ENCODE measurements around the gene TSPEAR.

Gene TSPEAR

DNA sequence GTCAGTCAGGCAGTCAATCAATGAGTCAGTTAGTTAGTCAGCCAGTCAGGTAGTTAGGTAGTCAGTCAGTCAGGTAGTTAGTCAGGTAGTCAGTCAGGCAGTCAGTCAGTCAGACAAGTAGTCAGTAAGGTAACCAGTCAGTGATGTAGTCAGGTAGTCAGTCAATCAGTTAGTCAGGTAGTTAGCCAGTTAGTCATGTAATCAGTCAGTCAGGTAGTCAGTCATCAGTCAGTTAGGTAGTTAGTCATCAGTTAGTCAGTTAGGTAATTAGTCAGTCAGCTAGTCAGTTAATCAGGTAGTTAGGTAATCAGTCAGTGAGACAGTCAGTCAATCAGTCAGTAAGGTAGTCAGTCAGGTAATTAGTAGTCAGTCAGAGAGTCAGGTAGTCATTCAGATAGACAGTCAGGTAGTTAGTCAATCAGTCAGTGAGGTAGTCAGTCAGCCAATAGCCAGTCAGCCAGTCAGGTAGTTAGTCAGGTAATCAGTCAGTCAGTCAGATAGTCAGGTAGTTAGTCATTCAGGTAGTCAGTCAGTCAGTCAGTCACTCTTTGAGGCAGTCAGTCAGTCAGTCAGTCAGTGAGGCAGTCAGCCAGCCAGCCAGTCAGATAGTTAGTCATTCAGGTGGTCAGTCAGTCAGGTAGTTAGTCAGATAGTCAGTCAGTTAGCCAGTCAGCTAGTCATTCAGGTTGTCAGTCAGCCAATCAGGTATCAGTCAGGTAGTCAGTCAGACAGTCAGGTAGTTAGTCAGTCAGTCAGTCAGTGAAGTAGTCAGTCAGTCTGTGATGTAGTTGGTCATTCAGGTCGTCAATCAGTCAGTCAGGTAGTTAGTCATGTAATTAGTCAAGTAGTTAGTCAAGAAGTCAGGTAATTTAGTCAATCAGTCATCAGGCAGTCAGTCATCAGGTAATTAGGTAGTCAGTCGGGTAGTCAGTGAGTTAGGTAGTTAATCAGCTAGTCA is 186.7 kb downstream of the TSPEAR start:
- DNase-seq, result no peak

DNA sequence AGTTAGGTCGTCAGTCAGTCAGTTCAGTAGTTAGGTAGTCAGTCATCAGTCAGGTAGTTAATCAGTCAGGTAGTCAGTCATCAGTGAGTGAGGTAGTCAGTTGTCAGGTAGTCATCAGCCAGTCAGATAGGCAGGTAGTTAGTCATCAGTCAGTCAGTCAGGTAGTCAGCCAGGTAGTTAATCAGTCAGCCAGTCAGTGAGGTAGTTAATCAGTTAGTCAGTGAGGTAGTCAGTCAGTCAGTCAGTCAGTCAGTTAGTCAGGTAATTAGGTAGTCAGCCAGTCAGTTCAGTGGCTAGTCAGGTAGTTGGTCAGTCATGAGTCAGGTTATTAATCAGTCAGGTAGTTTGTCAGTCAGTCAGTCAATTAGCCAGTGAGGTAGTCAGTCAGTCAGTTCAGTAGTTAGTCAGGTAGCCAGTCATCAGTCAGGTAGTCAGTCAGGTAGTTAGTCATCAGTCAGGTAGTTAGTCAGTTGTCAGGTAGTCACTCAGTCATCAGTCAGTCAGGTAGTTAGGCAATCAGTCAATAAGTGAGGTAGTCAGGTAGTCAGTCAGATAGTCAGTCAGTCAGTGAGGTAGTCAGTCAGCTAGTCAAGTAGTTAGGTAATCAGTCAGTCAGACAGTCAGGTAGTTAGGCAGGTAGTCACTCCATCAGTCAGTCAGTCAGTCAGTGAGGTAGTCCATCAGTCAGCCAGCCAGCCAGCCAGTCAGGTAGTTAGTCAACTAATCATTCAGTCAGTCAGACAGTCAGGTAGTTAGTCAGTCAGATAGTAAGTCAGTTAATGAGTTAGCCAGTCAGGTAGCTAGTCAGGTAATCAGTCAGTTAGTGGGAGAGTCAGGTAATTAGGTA is 187.6 kb downstream of the TSPEAR start:
- DNase-seq, result no peak

DNA sequence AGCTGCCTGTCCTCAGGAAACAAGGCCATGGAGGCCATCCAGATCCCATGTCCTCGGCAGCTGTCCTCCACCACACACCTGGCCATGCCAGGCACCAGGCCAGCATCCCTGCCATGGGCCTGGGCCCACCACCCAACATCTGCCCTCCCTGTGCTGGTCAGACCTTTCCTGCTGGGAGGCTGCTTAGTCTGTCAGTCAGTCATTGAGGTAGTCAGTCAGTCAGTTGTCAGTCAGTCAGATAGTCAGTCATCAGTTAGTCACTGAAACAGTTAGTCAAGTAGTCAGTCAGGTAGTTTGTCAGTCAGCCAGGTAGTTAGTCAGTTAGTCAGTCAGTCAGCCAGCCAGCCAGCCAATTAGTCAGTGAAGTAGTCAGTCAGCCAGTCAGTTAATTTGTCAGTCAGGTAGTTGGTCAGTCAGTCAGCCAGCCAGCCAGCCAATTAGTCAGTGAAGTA is 188.6 kb downstream of the TSPEAR start:
- no peak for DNase-seq

DNA sequence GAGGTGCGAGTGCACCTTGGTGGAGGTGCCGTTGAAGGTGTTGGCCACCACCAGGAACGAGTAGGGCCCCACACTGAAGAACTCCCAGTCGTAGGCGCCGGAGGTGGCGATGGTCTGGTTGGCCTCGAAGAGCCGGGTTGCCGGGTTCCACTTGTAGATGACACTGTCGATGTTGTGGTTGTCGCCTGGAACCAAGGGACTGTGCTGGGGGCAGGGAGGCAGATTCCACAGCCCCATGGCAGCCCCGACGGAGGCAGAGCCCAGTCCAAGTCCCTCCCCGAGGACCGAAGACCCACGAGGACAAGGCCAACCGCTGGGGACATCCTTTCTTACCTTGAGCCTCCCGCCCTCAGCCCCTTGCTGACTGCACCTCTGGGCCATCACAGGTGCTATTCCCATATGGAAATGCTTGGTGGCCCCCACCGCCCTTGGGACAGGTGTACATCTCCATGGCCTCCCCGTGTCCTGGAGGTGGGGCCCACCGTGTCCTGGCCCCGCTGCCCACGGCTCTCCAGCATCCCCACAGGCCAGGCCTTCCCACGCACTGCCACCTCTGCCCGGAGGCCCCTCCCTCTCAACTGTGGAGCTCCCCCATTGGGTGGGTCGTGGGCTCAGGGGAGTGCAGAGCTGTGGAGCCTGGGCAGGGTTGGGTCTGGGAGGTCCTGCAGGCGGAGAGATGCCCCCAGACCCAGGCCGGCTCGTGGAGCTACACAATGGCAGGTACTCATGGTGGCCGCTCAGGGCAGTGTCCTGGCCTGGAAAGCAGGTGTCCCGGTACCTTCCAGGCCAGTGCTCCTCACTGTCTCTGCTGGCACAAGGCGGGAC is 189.2 kb downstream of the TSPEAR start:
- no peak for DNase-seq

DNA sequence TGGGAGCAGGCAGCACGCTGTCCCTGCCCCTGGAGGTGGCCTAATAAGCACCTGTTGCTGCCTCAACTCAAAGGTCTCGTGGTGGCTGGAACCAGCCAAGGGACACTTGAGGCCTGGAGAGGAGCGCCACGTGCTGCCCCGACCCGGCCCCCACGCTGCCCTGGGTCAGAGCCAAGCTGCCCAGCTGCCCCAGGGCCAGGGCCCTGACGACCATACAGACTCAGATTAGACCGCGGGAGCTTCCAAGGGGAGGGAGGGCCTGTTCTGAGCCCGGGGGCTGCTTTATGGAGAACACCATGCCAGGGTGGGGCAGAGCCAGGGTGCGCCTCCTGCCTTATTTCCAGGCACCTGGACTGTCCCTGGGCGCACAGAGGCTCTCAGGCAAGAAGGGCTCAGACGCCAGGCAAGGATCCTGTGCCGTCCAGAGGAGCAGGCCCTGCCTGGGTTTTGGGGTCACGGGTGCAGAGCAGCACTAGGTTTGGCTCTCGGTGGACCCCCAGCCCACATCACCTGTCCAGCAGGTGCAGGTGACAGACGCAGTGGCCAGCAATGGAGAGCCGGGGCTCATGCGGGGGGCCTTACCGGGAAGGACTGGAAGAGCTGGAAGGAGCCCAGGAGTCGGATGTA is 190.0 kb downstream of the TSPEAR start:
- no peak for DNase-seq

DNA sequence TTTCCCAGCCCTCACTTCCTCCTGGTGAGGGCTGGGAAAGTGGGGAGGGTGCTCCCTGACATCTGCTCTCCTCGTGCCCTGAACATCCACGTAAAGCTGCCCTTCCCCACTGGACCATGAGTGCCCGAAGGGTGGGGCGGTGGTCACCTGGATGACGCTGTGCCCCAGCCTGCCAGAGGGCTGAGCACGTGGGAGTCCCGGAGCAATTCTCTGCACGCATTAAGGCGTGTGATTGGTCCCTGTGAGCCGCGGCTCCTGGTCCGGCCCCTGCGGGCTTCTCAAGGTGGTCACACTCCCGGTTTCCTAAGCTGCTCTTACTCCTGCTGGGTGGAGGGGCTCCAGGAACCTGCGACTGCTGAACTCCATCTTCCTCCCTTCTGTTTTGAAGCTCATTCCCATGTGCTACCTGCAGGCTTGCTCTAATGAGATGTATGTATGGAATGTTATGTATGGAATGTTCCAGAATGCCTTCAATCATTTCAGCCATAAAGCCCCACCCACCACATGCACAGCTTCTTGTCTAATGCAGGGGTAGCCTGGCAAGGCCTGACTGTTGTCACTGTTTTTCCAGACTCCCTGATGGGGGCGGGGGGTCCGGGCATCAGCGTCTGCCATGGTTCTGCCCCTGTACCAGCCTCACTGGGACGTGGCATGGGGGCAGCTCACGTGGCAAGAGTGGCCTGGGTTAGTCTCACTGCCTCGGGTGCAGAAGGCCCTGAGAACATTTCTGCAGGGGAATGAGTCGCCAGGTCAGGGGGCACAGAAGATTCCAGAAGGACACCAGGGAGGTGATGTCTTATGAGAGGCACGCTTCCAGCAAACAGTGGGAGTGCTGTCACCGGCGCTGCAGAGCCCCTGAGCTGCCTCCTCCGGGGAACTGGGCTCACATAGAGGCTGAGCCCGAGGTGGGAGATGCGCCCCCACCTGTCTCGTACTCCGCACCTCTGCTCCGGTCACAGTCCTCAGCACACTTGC is 190.8 kb downstream of the TSPEAR start:
- no peak for DNase-seq

DNA sequence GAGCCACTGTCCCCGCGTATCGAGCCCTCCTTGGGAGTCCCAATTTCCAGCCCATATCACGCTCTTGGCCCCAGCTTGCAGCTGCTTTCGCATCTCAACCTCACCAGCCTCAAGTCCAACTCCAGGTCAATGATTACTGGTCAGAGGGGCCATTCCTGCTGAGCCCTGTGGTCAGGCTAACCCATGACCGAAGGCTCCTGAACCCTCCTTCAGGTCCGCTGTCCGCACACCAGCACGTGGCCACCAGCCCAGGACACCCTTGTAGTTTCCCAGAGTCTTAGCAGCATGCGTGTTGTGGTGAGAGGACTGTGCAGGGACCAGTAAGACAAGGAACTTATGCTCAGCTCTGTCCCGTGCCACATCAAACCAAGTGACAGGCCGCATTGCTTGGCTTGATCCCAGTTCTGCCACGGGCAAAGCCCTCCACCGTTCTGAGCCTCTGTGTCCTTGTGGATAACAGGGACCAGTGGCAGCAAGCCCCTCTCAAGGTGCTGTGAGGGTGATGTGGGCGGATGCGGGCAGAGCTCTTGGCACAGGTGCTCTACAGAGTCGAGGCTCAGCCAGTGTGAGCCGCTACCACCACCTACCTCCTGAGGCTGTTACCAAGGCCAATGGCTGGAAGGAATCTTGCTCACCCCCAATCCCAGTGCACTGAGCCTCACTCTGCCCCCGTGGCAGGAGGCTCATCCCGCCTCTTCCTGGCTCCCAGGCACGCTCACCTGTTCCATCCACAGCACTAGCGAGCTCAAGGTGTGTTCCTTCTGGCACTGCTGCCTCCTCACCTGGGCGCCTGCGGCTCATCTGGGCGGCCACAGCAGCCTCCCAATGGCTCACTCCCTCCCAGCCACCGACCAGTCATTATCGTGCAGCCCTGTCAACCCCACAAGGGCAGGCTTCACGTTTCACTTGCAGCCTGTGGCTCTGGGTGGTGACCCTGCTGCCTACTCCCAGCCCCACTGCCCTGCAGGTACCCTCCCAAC is 191.7 kb downstream of the TSPEAR start:
- no peak for DNase-seq

DNA sequence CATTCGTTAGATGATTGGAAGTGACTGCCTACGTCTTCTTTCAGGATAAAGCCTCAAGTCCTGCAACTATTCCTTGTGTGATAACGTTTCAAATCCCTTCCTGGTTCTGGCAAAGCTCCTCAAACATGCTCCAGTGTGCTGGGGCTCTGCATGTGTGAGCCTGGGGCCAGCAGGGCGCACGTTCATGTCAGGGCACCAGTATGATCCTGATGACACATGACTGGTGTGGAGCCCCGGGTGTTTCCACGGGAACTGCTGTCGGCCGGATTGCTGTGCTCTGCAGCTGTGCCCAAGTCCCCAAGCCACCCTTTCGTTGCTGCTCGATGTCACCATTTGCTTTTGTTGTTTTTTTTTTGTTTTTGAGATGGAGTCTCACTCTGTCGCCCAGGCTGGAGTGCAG is 192.7 kb downstream of the TSPEAR start:
- no peak for DNase-seq

DNA sequence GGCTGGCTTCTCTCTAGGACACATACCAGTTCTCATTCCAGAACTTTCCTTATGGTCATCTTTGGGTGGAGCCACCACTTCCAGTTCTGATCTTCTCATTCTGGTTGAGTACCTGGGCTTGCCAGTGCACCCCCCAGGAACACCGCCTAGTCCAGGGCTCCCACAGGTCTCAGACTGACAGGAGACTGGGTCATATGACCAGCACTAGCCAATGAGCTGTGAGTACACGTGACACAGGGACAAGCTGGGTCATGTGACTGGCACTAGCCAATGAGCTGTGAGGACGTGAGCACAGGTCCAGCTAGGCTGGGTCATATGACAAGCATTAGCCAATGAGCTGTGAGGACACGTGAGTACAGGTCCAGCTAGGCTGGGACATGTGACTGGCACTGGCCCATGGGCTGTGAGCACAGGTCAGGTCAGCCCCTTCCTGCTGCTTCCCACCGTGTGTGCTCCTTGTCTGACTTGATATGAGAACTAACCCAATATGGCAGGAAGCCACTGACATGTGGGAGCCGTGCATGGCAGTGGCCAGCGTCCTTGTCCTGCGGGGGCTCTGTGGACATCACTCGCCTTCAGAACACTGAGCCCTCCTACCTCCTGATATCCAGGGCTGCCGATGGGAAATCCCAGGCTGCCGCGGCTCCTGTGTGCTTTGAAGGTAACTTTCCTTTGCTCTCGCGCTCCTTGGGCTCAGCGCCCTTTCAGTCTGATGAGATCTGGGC is 194.0 kb downstream of the TSPEAR start:
- no peak for DNase-seq

DNA sequence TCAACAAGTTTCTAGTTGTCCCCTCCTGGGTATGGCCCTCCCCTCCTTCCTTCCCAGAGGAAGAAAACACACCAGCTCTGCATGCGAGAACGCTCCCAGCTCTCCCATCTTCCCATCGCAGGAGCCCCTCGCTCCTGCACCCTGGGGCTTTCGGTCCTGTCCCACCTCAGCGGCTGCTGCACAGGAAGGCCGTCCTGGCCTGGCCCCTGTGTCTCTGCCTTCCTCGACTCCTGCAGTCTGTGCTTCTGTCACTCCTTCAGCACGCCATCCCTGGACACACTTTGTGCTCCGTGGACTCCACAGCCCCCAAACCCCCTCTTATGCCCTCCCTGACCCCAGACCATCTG is 194.6 kb downstream of the TSPEAR start:
- no peak for DNase-seq

DNA sequence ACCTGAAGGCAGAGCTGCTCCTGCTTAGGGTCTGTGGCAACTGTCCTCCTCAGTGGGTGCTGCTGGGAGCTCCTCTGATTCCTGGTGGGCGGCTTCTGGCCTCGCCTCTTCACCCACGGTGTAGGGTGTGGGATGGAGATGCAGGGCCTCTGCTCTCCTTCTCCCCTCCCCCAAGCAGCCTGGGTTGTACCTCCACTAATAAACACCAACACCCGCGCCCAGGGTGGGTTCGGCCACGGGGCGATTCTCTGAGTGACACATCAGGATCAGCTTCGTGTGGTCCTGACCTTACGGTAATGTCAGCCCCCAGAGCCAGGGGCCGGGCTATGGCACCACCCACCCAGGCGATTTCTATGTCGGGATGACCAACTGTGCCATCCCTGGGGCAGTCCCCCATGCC is 195.0 kb downstream of the TSPEAR start:
- DNase-seq, result no peak

DNA sequence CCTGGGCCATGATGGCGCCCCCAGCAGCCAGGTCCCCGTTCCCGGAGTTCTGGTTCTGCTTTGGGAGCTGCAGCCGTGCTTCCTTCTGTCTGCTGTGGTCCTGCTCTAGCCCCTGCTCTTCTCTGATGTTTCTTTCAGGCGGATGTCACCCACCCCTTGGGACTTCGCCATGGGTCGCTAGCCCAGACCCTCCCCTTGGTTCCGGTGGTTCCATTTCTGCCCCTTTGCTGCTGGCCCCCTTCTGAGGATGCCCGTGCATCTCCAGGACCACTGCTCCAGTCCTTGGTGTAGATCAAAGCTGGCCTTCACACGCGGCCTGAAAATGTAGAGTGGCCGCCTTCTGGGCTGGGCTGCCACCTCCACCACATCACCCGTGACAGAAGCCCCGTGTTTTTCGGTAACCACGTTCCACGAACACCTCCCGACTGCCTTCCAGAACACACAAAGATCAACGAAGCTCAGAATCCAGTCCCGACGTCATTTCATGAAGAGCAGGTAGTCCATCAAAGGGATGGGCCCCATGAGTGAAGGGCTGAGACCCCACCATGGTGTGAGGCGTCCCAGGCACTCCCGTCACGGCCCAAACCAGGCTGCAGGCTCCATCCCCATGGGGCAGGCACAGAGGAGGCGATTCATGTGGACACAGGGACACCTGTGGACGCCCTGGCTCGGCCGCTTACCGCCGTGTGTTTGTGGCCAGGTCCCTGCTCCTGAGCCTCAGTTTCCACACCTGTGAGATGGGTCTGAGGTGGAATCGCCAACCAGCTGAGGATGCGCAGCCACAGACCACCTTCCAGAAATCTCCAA is 195.8 kb downstream of the TSPEAR start:
- no peak for DNase-seq

DNA sequence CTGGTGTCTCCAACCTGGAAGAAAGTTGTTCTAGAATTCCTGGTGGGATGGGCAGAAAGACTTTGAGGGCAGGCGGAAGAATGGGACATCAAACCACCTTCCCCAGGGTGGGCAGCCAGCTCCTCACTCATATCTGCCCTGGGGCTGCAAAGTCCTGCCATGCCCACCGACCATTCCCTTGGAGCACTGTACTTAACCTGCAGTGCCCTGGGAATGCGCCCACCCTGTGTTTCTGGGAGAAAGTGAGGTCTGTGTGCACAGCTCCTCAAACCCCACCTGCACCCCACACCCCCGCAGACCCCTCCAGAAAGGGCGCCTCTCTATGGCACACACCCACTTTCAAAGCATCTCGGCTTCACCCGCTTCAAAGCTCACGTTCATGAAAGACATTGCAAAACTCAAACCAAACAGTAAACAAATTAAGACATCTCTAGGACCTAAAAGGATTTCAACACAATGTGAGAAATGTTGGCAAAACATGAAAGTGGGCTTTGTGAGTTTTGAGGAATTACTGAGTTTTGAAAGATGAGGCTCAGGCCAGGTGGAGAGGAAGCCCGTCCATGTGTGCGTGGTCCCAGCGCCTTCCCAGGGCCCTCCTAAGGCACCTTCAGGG is 196.5 kb downstream of the TSPEAR start:
- DNase-seq, result no peak

DNA sequence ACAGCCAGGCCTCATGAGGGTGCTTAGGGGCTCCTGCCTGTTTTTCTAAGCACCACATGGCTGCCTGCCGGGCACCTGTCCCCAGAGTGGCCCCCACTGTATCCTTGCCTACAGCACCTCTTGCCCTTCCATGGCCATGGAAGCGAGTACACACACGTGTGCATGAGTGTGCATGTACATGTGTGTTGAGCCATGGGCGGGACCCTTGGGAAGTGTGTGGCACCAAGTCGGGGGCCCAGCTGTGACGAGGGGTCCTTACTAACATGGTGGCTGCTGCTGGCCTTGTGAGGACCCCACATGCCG is 197.2 kb downstream of the TSPEAR start:
- no peak for DNase-seq

DNA sequence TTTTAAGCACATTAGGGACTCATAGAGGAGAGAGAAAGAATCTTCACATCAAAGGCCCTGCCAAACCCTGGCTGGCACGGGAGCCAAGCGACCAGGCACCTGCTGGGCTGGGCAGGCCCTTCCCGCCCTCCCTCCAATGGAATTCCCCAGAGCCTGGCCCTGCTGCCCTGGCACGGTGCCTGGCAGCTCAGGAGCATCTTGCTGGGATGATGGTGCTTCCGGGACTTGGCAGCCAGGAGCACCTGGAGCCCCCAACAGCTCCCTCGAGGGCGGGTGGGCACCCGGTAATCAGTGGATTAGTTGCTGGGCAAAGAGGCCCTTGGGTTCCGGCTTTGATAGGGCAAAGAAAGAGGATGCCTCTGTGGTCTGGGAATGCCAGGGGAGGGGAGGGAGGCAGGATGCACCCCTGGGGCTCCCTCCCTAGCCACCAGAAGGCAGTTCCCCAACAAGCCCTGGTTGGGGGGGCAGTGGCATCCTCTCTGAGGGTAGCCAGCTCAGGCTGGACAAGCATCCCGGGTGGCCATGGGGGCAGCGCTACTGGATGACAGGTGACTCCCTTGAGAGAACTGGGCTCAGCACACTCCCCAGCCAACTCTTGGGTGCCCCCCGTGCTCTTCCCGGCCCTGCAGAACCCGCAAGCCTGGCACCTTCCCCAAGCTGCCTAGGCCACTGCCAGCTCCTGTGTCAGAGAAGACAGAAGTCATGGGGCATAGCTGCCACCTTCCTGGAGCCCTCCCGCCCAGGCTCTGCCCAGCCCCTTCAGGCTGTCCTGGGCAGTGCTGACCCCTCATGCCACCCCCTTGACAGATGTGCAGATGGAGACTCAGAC is 197.8 kb downstream of the TSPEAR start:
- no peak for DNase-seq

DNA sequence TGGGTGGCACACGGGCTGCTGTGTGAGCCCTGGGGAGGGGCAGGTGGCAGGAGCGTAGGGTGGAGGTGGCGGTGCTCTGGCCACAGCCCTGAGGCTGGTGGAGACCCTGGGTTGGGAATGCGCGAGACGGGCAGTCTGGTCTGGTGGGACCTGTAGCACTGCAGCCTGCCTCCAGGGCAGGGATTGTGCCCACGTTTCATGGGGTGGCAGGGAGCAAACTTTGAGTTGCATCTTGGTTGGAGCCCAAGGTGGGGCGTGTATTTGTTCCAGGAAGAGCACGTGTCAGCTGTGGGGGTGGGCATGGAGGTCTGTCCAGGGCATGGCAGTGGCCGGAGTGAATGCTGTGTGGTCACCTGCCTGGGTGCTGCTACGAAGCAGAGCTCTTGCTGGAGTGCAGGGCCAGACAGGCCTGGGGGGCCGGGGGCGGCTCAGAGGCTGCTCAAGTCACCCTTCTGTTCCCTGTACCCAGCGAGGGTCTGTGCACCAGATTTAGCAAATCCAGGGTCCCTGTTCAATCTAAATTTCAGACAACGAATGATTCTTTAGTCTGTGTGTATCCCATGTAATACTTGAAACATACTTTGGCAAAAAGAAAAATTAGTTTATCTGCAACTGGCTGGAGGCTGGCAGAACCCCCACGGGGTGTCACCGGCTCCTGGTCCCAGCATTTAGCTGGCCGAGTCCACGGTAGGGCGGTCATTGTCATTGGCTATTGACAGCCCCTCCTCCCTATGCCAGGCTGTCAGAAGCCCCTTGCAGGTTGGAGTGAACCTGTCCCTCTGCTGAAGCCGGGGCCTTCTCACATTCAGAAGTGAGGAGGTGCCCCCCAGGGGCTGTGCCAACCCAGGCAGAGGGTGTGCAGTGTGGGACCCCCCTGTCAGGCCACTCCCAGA is 198.6 kb downstream of the TSPEAR start:
- DNase-seq, result no peak

Measured in activated effector memory CD4-positive, alpha-beta T cell treated with Interleukin-2 at 50 U/mL for 16 hours (primary cell).